ENCODE data around the gene ARG2. TPM values are rescaled to one million over a fixed set of nuclear protein-coding genes. Genes with fewer than 3 reads are reported as not detected.
A peak's percentile ranks its signal among the peaks of the same experiment; 100 is the strongest.

ARG2 gene
- total RNA-seq, 2 experiments from 2014 or later = 11.9 TPM

DNA sequence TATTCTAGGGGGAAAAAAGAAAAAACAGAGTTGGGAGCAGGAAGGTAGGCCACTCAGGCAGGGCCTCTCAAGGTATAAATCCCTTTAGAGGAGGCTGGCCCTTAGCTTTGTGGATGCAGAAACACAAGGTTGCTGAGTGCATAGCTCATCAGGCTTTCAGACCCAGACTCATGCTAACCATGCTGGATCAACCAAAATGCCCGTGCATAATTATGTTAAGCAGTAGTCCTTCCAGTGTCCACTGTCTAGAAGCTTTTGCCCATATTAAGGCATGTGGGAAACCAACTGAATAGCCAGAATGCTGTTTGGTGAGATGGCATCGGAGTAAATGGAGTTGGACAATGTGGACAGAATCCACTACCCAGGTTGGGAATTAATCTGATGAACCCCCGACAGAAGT is 18.9 kb downstream of the ARG2 start:
- Mint-ChIP-seq H3K4me3 (no peak overlapping the region), H3K9me3 (ENCODE audit: low read depth) (no peaks in the 10 kb centered on the region), H3K27me3 (no peaks in the 10 kb centered on the region), H3K36me3 (ENCODE audit: low read depth) (peaks cover 2% of the 10 kb centered on the region), H3K27ac (no peak overlapping the region), H3K4me1 (peaks cover 14% of the 10 kb centered on the region)
- ATAC-seq (no peak), DNase-seq (no peak)
- intact Hi-C loops (cut with DNase I, micrococcal nuclease) = no loop called here
- CTCF ChIA-PET = no interaction called here
- POLR2A ChIA-PET = no interaction called here

DNA sequence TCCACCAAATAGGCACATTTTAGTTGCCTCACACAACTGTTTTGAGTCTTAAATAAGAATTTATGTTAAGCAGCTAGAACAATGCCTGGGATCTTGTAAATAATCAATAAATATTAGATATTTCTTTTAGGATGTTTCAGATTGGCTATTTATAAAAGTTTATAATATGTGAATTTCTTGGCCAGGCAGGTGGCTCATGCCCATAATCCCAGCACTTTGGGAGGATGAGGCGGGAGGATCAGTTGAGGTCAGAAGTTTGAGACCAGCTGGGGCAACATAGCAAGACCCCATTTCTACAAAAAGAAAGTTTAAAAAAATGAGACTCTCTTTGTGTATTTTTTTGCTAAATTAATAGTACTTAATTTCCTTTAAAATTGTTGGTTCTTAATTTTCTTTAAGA is 21.8 kb downstream of the ARG2 start:
- DNase-seq (no peak), ATAC-seq (no peak)
- ChIA-PET POLR2A (no interaction called here), CTCF (interaction anchor here (0.7 to 1.9 kb wide), 4 partner anchors 20 to 63 kb away, joined by 3 to 7 read pairs (median 5); no protein-coding TSS in a partner anchor)
- H3K4me3 Mint-ChIP-seq = no peak overlapping the region
- no peaks in the 10 kb centered on the region for H3K27me3 Mint-ChIP-seq
- no peaks in the 10 kb centered on the region for H3K9me3 Mint-ChIP-seq (ENCODE audit: low read depth)
- intact Hi-C loops (cut with DNase I, micrococcal nuclease) = no loop called here
- no peak overlapping the region for H3K27ac Mint-ChIP-seq
- peaks cover 14% of the 10 kb centered on the region for H3K4me1 Mint-ChIP-seq
- peaks cover 2% of the 10 kb centered on the region for H3K36me3 Mint-ChIP-seq (ENCODE audit: low read depth)

DNA sequence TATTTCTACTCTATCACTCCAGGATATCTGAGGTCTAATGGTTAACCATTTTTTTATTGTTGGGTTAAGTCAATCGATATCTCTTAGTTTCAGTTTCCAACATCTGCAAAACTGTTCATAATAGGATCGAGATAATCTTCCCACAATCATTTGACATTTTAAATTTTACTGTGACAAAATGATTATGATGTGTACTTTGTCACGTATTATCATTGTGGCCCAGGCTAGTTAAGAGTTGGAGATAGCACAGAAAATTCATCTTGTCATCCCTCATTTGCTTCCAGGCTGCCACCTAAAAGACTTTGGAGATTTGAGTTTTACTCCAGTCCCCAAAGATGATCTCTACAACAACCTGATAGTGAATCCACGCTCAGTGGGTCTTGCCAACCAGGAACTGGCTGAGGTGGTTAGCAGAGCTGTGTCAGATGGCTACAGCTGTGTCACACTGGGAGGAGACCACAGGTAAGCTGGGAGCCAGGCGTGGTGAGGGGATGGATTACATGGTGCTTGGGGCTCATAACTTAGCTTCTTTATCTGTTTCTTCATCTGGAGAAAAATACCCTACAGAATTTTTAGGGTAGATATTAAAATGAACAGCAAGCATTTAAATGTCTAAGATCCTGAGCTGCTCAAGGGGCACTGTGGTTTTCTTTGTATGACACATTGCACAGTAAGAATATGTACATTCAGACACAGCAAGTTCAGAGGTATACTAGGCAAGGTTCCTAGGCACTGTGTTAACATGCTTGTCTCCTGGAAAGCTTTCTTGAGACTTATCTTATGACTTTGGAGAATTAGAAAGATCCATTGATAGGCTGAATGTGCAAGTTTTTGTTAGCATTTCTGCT is 22.4 kb downstream of the ARG2 start:
- intact Hi-C loops (cut with DNase I, micrococcal nuclease) = no loop called here
- peaks cover 12% of the 10 kb centered on the region for H3K4me1 Mint-ChIP-seq
- no peak overlapping the region for H3K4me3 Mint-ChIP-seq
- ChIA-PET CTCF (interaction anchor here (0.7 to 1.9 kb wide), 7 partner anchors 19 to 62 kb away, joined by 3 to 9 read pairs (median 5); partner anchors contain the start of gene VTI1B), POLR2A (no interaction called here)
- peak overlapping the region; percentile 56 for H3K27ac Mint-ChIP-seq
- no peaks in the 10 kb centered on the region for H3K9me3 Mint-ChIP-seq (ENCODE audit: low read depth)
- peaks cover 5% of the 10 kb centered on the region for H3K36me3 Mint-ChIP-seq (ENCODE audit: low read depth)
- no peaks in the 10 kb centered on the region for H3K27me3 Mint-ChIP-seq
- DNase-seq = peak; percentile 39
- ATAC-seq = peak; percentile 89

DNA sequence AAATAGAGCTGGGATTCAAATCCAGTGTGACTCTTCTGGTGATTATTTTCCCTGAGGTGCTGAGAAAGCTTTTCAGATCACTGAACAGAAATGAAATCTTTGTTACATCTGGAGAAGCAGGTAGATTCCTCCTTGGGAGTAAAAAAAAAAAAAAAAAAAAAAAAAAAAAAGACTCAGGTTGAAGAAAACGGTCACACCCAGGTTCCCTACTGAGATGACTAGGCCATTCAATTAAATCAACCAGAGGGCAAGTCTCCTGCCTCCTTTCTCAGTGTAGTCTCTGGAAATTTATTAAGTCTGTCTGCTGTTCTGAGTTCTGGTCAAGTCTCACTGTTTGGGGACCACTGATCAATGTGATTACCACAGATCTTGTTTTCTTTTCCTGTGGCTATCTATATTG is 24.0 kb downstream of the ARG2 start:
- H3K9me3 Mint-ChIP-seq (ENCODE audit: low read depth) = no peaks in the 10 kb centered on the region

DNA sequence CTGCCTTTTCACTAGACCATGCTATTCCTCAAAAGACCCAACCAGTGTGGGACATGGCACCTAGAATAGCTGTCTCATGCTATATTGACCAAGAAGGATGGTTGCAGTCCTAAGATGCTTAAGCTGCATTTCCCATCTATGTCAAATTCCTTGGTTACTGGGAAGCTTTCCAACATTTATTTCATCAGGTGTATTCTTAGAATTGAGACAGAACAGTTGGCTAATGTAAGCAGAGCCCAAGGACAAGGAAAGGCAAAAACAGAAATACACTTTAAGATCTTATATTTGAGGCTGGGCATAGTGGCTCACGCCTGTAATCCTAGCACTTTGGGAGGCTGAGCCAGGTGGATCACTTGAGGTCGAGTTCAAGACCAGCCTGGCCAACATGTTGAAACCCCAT is 24.7 kb downstream of the ARG2 start:
- POLR2A ChIA-PET = no interaction called here
- Mint-ChIP-seq H3K27me3 (no peaks in the 10 kb centered on the region), H3K27ac (no peak overlapping the region), H3K9me3 (ENCODE audit: low read depth) (no peaks in the 10 kb centered on the region), H3K4me3 (no peak overlapping the region), H3K36me3 (ENCODE audit: low read depth) (peaks cover 7% of the 10 kb centered on the region), H3K4me1 (peaks cover 12% of the 10 kb centered on the region)
- CTCF ChIA-PET = interaction anchor here (0.7 to 1.7 kb wide), 7 partner anchors 11 to 211 kb away, joined by 3 to 6 read pairs (median 3); no protein-coding TSS in a partner anchor
- intact Hi-C loops (cut with DNase I, micrococcal nuclease) = no loop called here
- ATAC-seq (no peak), DNase-seq (no peak)

More for the DNA sequence above, 24.0 kb downstream of the ARG2 start:
- POLR2A ChIA-PET = no interaction called here
- ATAC-seq = no peak
- Mint-ChIP-seq H3K36me3 (ENCODE audit: low read depth) (peaks cover 7% of the 10 kb centered on the region), H3K27me3 (no peaks in the 10 kb centered on the region), H3K4me3 (no peak overlapping the region), H3K27ac (peak overlapping the region; percentile 24), H3K4me1 (peaks cover 12% of the 10 kb centered on the region)
- no peak for DNase-seq
- CTCF ChIA-PET = interaction anchor here (0.6 to 1.7 kb wide), 6 partner anchors 16 to 1024 kb away, joined by 3 to 6 read pairs (median 3); no protein-coding TSS in a partner anchor
- intact Hi-C loops (cut with DNase I, micrococcal nuclease) = no loop called here

DNA sequence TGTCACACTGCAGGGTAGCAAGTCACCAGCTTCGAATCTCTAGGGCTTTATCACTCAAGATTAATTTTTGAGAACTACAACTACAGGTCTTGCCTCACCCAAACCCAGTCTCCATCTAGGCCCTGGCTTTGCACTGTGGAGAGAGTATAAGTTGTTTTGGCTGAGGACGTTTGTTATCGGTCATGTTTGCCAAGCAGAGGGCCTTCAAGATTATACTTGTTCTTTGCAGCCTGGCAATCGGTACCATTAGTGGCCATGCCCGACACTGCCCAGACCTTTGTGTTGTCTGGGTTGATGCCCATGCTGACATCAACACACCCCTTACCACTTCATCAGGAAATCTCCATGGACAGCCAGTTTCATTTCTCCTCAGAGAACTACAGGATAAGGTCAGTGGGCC is 25.7 kb downstream of the ARG2 start:
- ATAC-seq (no peak), DNase-seq (no peak)
- Mint-ChIP-seq H3K27ac (no peak overlapping the region), H3K4me1 (peaks cover 12% of the 10 kb centered on the region), H3K9me3 (ENCODE audit: low read depth) (no peaks in the 10 kb centered on the region), H3K4me3 (no peak overlapping the region), H3K27me3 (no peaks in the 10 kb centered on the region), H3K36me3 (ENCODE audit: low read depth) (peaks cover 10% of the 10 kb centered on the region)
- intact Hi-C loops (cut with DNase I, micrococcal nuclease) = no loop called here
- ChIA-PET POLR2A (no interaction called here), CTCF (interaction anchor here (0.6 kb wide), 1 partner anchor 19 kb away, joined by 3 read pairs; no protein-coding TSS in a partner anchor)

DNA sequence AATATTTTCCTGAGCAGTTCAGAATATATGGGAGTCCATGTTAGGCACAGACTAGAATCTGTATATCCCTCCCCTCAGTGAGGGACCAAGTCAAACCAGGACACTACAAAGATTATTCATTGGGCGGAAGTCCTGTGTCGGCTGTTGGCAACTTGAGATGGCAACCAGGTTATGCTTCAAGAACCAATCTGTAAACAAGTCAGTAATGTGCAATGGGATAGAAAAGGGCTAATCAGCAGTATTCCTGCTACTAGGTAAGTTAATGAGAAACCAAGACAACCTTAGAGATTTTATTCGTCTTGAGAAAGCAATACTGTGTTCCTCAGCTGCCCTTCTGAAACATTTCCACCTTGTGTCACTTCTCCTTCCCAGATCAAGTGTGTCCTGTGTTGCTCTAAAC is 26.4 kb downstream of the ARG2 start:
- ChIA-PET CTCF (no interaction called here), POLR2A (no interaction called here)
- H3K9me3 Mint-ChIP-seq (ENCODE audit: low read depth) = no peaks in the 10 kb centered on the region
- no peak overlapping the region for H3K27ac Mint-ChIP-seq
- DNase-seq = no peak
- no peaks in the 10 kb centered on the region for H3K27me3 Mint-ChIP-seq
- peaks cover 12% of the 10 kb centered on the region for H3K36me3 Mint-ChIP-seq (ENCODE audit: low read depth)
- intact Hi-C loops (cut with DNase I, micrococcal nuclease) = no loop called here
- ATAC-seq = no peak
- no peak overlapping the region for H3K4me3 Mint-ChIP-seq
- peaks cover 12% of the 10 kb centered on the region for H3K4me1 Mint-ChIP-seq

DNA sequence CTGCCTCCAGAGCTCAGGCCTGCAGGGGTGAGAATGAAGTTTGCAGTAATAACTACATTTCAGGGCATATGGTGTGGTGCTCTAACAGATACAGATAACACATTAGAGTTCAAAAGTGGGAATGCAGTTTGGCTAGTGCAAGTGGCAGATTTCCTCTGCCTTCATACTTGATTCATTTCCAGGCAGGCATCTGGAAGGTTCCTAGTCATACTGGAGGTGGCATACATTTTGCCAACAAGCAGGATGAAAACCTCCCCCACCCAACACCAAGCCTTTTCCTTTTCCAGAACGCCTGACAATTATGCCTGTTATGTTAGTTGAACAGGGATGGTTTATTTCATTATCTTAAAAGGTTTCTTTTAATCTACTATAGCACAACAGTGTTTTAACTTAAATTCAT is 30.4 kb downstream of the ARG2 start:
- Mint-ChIP-seq H3K9me3 (ENCODE audit: low read depth) (no peaks in the 10 kb centered on the region), H3K4me3 (no peak overlapping the region), H3K27ac (no peak overlapping the region), H3K4me1 (no peaks in the 10 kb centered on the region), H3K27me3 (no peaks in the 10 kb centered on the region), H3K36me3 (ENCODE audit: low read depth) (peaks cover 22% of the 10 kb centered on the region)
- intact Hi-C loops (cut with DNase I, micrococcal nuclease) = no loop called here
- ATAC-seq (no peak), DNase-seq (no peak)
- ChIA-PET CTCF (no interaction called here), POLR2A (no interaction called here)

DNA sequence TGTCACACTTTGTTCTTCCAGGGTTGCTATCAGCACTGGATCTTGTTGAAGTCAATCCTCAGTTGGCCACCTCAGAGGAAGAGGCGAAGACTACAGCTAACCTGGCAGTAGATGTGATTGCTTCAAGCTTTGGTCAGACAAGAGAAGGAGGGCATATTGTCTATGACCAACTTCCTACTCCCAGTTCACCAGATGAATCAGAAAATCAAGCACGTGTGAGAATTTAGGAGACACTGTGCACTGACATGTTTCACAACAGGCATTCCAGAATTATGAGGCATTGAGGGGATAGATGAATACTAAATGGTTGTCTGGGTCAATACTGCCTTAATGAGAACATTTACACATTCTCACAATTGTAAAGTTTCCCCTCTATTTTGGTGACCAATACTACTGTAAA is 31.0 kb downstream of the ARG2 start:
- no peak for DNase-seq
- Mint-ChIP-seq H3K9me3 (ENCODE audit: low read depth) (no peaks in the 10 kb centered on the region), H3K4me3 (no peak overlapping the region), H3K27ac (no peak overlapping the region), H3K4me1 (no peaks in the 10 kb centered on the region), H3K36me3 (ENCODE audit: low read depth) (peaks cover 22% of the 10 kb centered on the region), H3K27me3 (no peaks in the 10 kb centered on the region)
- ATAC-seq = no peak
- ChIA-PET CTCF (interaction anchor here (0.7 to 1.5 kb wide), 2 partner anchors 18 to 54 kb away, joined by 3 to 4 read pairs; no protein-coding TSS in a partner anchor), POLR2A (no interaction called here)
- intact Hi-C loops (cut with DNase I, micrococcal nuclease) = no loop called here

DNA sequence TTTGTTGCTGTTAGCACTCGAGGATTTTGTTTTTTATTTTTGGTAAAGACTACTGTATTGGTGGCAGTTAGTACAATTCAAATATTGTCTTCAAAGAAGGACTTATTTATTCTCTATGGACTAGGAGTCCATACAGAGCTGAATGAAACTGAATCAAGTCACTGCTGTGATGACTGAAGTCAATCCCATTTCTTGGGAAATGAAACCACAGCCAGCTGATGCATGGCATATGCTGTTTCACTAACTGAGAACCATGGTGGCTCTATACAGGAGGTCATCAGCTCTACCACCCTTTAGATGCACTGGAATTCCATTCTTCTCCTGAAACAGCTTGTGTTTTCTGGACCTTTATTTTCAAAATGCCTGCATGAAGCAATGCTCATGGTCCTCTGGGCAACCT is 32.5 kb downstream of the ARG2 start:
- Mint-ChIP-seq H3K36me3 (ENCODE audit: low read depth) (peaks cover 28% of the 10 kb centered on the region), H3K27ac (no peak overlapping the region), H3K4me3 (no peak overlapping the region), H3K9me3 (ENCODE audit: low read depth) (no peaks in the 10 kb centered on the region), H3K27me3 (no peaks in the 10 kb centered on the region), H3K4me1 (no peaks in the 10 kb centered on the region)
- intact Hi-C loops (cut with DNase I, micrococcal nuclease) = no loop called here
- ChIA-PET CTCF (interaction anchor here (0.8 to 1.5 kb wide), 5 partner anchors 15 to 60 kb away, joined by 3 to 6 read pairs (median 4); no protein-coding TSS in a partner anchor), POLR2A (no interaction called here)
- ATAC-seq (no peak), DNase-seq (no peak)

DNA sequence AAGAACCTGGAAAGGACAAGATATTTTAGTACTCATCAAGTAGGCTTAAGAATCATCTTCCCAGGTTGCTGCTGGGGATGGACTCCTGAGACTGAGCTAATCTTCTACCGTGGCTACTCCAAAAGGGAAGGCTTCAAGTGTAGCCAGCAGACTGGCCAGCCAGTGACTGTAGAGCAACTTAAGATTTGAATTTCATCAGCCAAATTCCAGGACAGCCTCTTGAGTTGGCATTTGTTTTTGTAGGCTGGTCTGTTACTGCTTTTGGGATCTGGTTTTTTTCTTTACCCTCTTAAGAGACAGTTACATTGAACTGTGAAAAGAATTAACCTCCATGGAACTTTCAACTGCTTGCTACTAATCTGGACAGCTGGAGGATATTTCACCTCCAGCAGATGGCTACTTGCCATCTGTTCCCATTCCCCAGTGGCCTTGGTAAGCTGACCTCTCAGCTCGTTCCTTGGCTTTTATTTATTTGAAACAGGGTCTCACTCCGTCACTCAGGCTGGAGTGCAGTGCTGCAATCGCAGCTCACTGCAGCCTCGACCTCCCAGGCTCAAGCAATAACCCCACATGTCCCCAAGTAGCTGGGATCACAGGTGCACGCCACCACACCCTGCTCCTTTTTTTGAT is 34.0 kb downstream of the ARG2 start:
- Mint-ChIP-seq H3K4me3 (no peak overlapping the region), H3K4me1 (no peaks in the 10 kb centered on the region), H3K27me3 (no peaks in the 10 kb centered on the region), H3K9me3 (ENCODE audit: low read depth) (no peaks in the 10 kb centered on the region), H3K36me3 (ENCODE audit: low read depth) (peaks cover 34% of the 10 kb centered on the region), H3K27ac (no peak overlapping the region)
- ATAC-seq (no peak), DNase-seq (no peak)
- intact Hi-C loops (cut with DNase I, micrococcal nuclease) = no loop called here
- POLR2A ChIA-PET = interaction anchor here (0.7 kb wide), 1 partner anchor 42 kb away, joined by 3 read pairs; no protein-coding TSS in a partner anchor
- CTCF ChIA-PET = interaction anchor here (0.5 to 1.9 kb wide), 7 partner anchors 10 to 200 kb away, joined by 3 to 6 read pairs (median 5); no protein-coding TSS in a partner anchor

All from activated CD4-positive, alpha-beta T cell treated with anti-CD3 and anti-CD28 coated beads for 36 hours (primary cell).